Kidney (tissue), 14 donors: ENCODE measurements around the gene TCF23. TPM values are rescaled to one million over a fixed set of nuclear protein-coding genes. Genes with fewer than 3 reads are reported as not detected.

ENCODE experiments used
- DNase-seq, 5 donors: peaks; one replicate each; pipeline ENCODE4 v3.0.0-alpha.2; 2013 to 2020
- FAIRE-seq: peaks from 2 replicates; lab custom pipeline; 2012; peaks lifted over from hg19 to GRCh38; lab: Jason Lieb, UNC
- H3K27ac ChIP-seq, 2 donors: one replicate each; pipeline ENCODE4 v1.7.0; 2013; ENCODE audit warnings: low read depth in 2 of 2, low read length in 2 of 2, inconsistent platforms in 1 of 2
- H3K27me3 ChIP-seq: one replicate; pipeline ENCODE4 v1.7.1; 2013; ENCODE audit warnings: low read length, inconsistent platforms; ENCODE audit not compliant: control insufficient read depth, insufficient read depth
- H3K36me3 ChIP-seq, 3 donors: one replicate each; pipeline versions ENCODE4 v1.7.0 to v1.7.1; 2013; ENCODE audit warnings: low read length in 3 of 3, control low read depth in 1 of 3, inconsistent platforms in 1 of 3; ENCODE audit not compliant: insufficient read depth in 3 of 3, control insufficient read depth in 2 of 3
- H3K4me1 ChIP-seq, 3 donors: one replicate each; pipeline versions ENCODE4 v1.7.0 to v1.7.1; 2013; ENCODE audit warnings: low read length in 3 of 3, inconsistent platforms in 1 of 3, low read depth in 1 of 3; ENCODE audit not compliant: control insufficient read depth in 2 of 3, insufficient read depth in 2 of 3
- H3K4me3 ChIP-seq, 3 donors: one replicate each; pipeline versions ENCODE4 v1.7.0 to v1.8.1; 2013; ENCODE audit warnings: low read length in 3 of 3, control low read depth in 1 of 3, inconsistent platforms in 1 of 3
- H3K9ac ChIP-seq, 3 donors: one replicate each; pipeline versions ENCODE4 v1.7.0 to v1.7.1; 2013; ENCODE audit warnings: low read length in 3 of 3, control low read depth in 1 of 3, inconsistent platforms in 1 of 3
- H3K9me3 ChIP-seq, 3 donors: one replicate each; pipeline versions ENCODE4 v1.7.0 to v1.7.1; 2013; ENCODE audit warnings: low read length in 3 of 3, control low read depth in 1 of 3, inconsistent platforms in 1 of 3; ENCODE audit not compliant: control insufficient read depth in 2 of 3, insufficient read depth in 1 of 3
- intact Hi-C: fragments of 100-400 bp; cut with DNase I; formaldehyde crosslinking; loops from one replicate; pipeline ENCODE4 v1.11.1; 2022
- polyA plus RNA-seq: library from polyadenylated mRNA; stranded (reverse); fragments of 350-450 nt; fragmentation: Illumina TruSeq; extraction: RNeasy Lipid Tissue Mini Kit (QIAGEN cat#74804); gene quantifications from one replicate; pipeline ENCODE4 v1.2.3, GENCODE V29; 2014; ENCODE audit warnings: low read depth, low replicate concordance; ENCODE audit not compliant: insufficient read depth
- total RNA-seq: library from RNA; stranded (reverse); fragmentation: NEBNext Ultra II Directional; extraction: Animal tissue kit (Norgen Biotek cat#: 25700); gene quantifications from one replicate; pipeline ENCODE4 v1.2.1, GENCODE V29; 2021
- TF ChIP-seq, protein P1 (sequence below): IDR thresholded peaks from 3 replicates; pipeline ENCODE4 v1.5.1; 2012; ENCODE audit warnings: mild to moderate bottlenecking, moderate library complexity, borderline replicate concordance; ENCODE audit not compliant: insufficient read depth; ENCODE audit errors: extremely low read depth
- donor health status: control.
- donor health status: control.
- donor health status: control.
- donor health status: control.
- donor health status: control.
- donor health status: DM: yes; HTN: yes; CAD: no.
- donor health status: Normal renal cell carcinoma (clear cell type).

Gene TCF23
- total and polyA plus RNA-seq, 2 donors from 2014 or later: 0.38 TPM; not detected in 1

DNA sequence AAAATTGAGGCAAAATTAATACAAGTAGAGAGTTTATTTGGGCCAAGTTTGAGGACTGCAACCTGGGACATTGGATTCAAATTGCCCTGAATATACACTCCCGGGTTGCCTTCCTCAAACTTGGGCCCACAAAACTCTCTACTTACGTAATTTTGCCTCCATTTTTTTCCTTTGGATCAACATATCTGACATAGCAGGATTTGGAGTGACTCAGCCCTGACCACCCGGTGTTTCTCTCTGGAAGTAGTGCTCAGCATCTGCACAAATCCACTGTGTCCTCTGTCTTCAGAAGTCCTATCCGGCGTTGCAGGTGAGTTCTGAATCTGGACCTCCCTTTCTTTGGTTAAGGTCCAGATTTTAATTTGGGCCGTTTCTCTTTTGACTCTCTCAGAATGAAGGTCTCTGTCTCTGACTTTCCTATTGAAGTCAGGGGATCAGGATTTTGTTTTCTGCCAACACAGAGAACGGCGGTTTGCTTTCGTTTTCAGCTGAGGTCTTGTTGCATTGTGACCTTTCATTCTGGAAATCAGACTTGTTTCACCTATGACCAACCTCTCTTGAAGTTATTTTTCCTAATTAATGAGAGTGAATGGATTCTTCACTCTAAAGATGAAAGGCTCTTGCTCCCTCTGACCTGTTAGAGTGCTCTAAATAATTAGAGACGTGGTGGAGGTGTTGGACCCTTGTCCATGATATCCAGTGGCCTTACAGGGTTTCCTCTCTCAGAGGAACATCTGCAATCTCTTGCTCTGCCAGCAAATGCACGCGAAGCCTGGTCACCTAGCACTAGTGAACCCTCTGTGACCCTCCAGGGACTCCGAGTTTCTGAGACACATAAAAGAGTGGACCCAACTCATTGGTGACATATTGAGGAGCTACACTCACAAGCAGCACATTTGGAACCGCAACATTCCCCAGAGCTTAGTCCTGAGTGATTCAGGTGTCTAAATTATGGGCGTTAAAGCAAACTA, 13.6 kb downstream of the TCF23 start:
- TF ChIP-seq, protein P1, sequence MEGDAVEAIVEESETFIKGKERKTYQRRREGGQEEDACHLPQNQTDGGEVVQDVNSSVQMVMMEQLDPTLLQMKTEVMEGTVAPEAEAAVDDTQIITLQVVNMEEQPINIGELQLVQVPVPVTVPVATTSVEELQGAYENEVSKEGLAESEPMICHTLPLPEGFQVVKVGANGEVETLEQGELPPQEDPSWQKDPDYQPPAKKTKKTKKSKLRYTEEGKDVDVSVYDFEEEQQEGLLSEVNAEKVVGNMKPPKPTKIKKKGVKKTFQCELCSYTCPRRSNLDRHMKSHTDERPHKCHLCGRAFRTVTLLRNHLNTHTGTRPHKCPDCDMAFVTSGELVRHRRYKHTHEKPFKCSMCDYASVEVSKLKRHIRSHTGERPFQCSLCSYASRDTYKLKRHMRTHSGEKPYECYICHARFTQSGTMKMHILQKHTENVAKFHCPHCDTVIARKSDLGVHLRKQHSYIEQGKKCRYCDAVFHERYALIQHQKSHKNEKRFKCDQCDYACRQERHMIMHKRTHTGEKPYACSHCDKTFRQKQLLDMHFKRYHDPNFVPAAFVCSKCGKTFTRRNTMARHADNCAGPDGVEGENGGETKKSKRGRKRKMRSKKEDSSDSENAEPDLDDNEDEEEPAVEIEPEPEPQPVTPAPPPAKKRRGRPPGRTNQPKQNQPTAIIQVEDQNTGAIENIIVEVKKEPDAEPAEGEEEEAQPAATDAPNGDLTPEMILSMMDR: no peak
- intact Hi-C loops: no loop called here
- Histone ChIP-seq H3K27ac (no peak overlapping the region), H3K36me3 (no peaks in the 10 kb centered on the region), H3K9me3 (no peaks in the 10 kb centered on the region), H3K9ac (no peak overlapping the region), H3K4me3 (no peak overlapping the region), H3K4me1 (no peaks in the 10 kb centered on the region), H3K27me3 (no peaks in the 10 kb centered on the region)
- no peak for FAIRE-seq
- DNase-seq: no peak

DNA sequence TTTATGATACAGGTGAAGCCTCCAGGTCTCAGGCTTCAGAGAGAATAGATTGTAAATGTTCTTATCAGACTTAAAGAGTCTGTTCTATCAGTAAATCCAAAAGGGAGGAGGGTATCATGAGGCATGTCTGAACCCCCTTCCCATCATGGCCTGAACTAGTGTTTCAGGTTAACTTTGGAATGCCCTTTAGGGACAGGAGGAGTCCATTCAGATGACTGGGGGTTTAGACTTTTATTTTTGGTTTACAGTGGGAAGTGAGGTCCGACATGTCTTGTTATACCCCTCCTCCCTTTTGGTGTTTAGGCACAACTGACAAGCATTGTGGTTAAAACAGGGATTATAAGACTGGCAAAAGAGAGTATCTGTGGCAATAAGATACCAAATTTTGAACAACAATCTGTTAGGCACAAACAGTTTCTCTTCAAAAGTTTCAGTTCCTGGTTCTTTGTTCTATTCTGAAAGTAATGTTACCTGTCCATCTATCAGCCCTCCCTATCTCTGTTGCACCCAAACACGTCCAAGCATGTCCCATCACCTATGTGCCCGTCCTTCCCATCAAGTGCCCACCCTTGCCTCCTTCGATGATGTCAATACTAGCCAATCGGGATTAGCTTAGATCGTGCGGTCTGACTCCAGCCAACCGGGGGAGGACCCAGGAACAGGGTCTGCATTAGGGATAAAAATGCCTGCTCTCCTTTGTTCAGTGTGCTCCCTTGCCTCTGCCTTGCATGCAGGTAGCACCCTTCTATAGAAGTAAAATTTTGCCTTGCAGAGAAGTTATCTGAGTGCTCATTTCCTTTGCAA, 16.4 kb downstream of the TCF23 start:
- Histone ChIP-seq H3K4me3 (no peak overlapping the region), H3K4me1 (no peaks in the 10 kb centered on the region), H3K27me3 (no peaks in the 10 kb centered on the region), H3K9ac (no peak overlapping the region), H3K27ac (no peak overlapping the region), H3K36me3 (no peaks in the 10 kb centered on the region), H3K9me3 (no peaks in the 10 kb centered on the region)
- TF ChIP-seq, protein P1: no peak
- DNase-seq: no peak
- FAIRE-seq: no peak
- intact Hi-C loops: no loop called here

- intact Hi-C loops: no loop called here
- H3K27me3 ChIP-seq: no peaks in the 10 kb centered on the region
- DNase-seq (no peak), FAIRE-seq (no peak)
- H3K4me3 ChIP-seq: no peak overlapping the region
- H3K4me1 ChIP-seq: no peaks in the 10 kb centered on the region
- H3K9ac ChIP-seq: no peak overlapping the region
- no peak overlapping the region for H3K27ac ChIP-seq
- no peaks in the 10 kb centered on the region for H3K9me3 ChIP-seq
- no peaks in the 10 kb centered on the region for H3K36me3 ChIP-seq
- TF ChIP-seq, protein P1: no peak
Measured at GRCh38 chr2:27170581-27171337, 22.0 kb downstream of the TCF23 start.
